Fibroblast of lung (primary cell): ENCODE measurements around the gene LNPEP. TPM values are rescaled to one million over a fixed set of nuclear protein-coding genes. Genes with fewer than 3 reads are reported as not detected.

ENCODE experiments used
- DNase-seq, 2 donors: peaks; one replicate each; pipeline versions ENCODE4 v3.0.0 to v3.0.0-alpha.2; 2010; ENCODE audit warnings: low read depth in 2 of 2
- H2AFZ ChIP-seq: 2 replicates; pipeline ENCODE4 v1.5.1; 2012; ENCODE audit warnings: low read length, control low read depth, inconsistent platforms
- H3K27ac ChIP-seq: 2 replicates; pipeline ENCODE4 v1.5.1; 2011; ENCODE audit warnings: low read length, control low read depth; ENCODE audit not compliant: insufficient read depth
- H3K27me3 ChIP-seq: 2 replicates; pipeline ENCODE4 v1.5.1; 2011; ENCODE audit warnings: mild to moderate bottlenecking, low read length; ENCODE audit not compliant: control insufficient read depth, insufficient read depth
- H3K36me3 ChIP-seq: 2 replicates; pipeline ENCODE4 v1.5.1; 2011; ENCODE audit warnings: low read length; ENCODE audit not compliant: control insufficient read depth, insufficient read depth
- H3K4me1 ChIP-seq: 2 replicates; pipeline ENCODE4 v1.5.1; 2011; ENCODE audit warnings: low read length; ENCODE audit not compliant: control insufficient read depth, insufficient read depth; ENCODE audit errors: extremely low read depth
- H3K4me2 ChIP-seq: 2 replicates; pipeline ENCODE4 v1.5.1; 2011; ENCODE audit warnings: low read length, control low read depth; ENCODE audit not compliant: insufficient read depth; ENCODE audit errors: extremely low read depth
- H3K4me3 ChIP-seq, 4 experiments: fragments of 200-600 bp in 1 of 4; sonication (generic) in 1 of 4; replicated peaks in 1 of 4; 2 replicates each; pipeline ENCODE4 v1.5.1; 2011 to 2016; ENCODE audit warnings: low read length in 4 of 4, low read depth in 3 of 4, mild to moderate bottlenecking in 3 of 4, control low read depth in 2 of 4, inconsistent platforms in 1 of 4, mixed read lengths in 1 of 4; ENCODE audit not compliant: insufficient read depth in 1 of 4; ENCODE audit errors: control extremely low read depth in 1 of 4
- H3K79me2 ChIP-seq: 2 replicates; pipeline ENCODE4 v1.5.1; 2012; ENCODE audit warnings: mild to moderate bottlenecking, low read length, inconsistent platforms; ENCODE audit not compliant: control insufficient read depth, insufficient read depth
- H3K9ac ChIP-seq: 2 replicates; pipeline ENCODE4 v1.5.1; 2011; ENCODE audit warnings: mild to moderate bottlenecking, low read length, control low read depth; ENCODE audit not compliant: insufficient read depth
- H3K9me3 ChIP-seq: 2 replicates; pipeline ENCODE4 v1.5.1; 2012; ENCODE audit warnings: low read depth, low read length; ENCODE audit not compliant: control insufficient read depth, insufficient read depth
- H4K20me1 ChIP-seq: 2 replicates; pipeline ENCODE4 v1.5.1; 2011; ENCODE audit warnings: low read length; ENCODE audit not compliant: control insufficient read depth, insufficient read depth; ENCODE audit errors: extremely low read depth
- EZH2 ChIP-seq: IDR thresholded peaks from 2 replicates; pipeline ENCODE4 v1.5.1; 2012; ENCODE audit warnings: low read length, control low read depth, mild to moderate bottlenecking; ENCODE audit errors: missing control alignments
- polyA plus RNA-seq, 2 donors: library from polyadenylated mRNA; depleted of rRNA in 1 of 2; stranded (reverse) in 1 of 2; unstranded in 1 of 2; fragments of >200 nt; gene quantifications; 2 replicates each; pipeline ENCODE4 v1.2.1, GENCODE V29; 2011 to 2012; ENCODE audit warnings: missing spikeins in 1 of 2
- total RNA-seq: library from RNA; depleted of rRNA; stranded (reverse); fragments of >200 nt; gene quantifications from 2 replicates; pipeline ENCODE4 v1.2.1, GENCODE V29; 2014
- TF ChIP-seq, protein P1 (sequence below), 2 donors: IDR thresholded peaks in 1 of 2; conservative IDR thresholded peaks in 1 of 2; 1 replicate in 1 of 2; 2 replicates in 1 of 2; pipeline ENCODE4 v1.5.1; 2011 to 2012; ENCODE audit warnings: low read length in 2 of 2, control low read depth in 1 of 2, inconsistent platforms in 1 of 2, low read depth in 1 of 2, mild to moderate bottlenecking in 1 of 2

LNPEP gene
- total and polyA plus RNA-seq, 2 donors (not counting 1 experiment from before 2014, with no cell fraction given) = 19.5 to 26.1 TPM

DNA sequence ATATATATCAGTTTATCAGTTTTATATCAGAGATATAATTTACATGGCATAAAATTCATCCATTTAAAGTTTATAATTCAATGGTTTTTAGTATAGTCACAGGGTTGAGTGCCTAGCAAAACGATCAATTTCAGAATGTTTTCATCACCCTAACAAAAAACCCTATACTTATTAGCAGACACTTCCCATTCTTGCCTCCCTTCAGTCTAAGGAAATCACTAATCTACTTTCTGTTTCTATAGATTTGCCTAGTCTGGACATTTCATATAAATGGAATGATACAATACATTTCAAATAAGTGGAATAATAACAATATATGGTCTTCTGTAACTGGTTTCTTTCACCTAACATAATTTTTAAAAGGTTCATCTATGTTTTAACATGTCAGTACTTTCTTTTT is 9.6 kb upstream of the LNPEP start:
- Histone ChIP-seq H3K36me3 (no peaks in the 10 kb centered on the region), H3K9ac (no peak overlapping the region), H4K20me1 (no peaks in the 10 kb centered on the region), H3K27ac (no peak overlapping the region), H3K4me2 (no peak overlapping the region), H3K27me3 (no peaks in the 10 kb centered on the region), H3K79me2 (no peaks in the 10 kb centered on the region), H3K4me3 (no peak overlapping the region), H3K4me1 (no peaks in the 10 kb centered on the region), H3K9me3 (no peaks in the 10 kb centered on the region), H2AFZ (no peak overlapping the region)
- no peak for TF ChIP-seq EZH2
- TF ChIP-seq, protein P1, sequence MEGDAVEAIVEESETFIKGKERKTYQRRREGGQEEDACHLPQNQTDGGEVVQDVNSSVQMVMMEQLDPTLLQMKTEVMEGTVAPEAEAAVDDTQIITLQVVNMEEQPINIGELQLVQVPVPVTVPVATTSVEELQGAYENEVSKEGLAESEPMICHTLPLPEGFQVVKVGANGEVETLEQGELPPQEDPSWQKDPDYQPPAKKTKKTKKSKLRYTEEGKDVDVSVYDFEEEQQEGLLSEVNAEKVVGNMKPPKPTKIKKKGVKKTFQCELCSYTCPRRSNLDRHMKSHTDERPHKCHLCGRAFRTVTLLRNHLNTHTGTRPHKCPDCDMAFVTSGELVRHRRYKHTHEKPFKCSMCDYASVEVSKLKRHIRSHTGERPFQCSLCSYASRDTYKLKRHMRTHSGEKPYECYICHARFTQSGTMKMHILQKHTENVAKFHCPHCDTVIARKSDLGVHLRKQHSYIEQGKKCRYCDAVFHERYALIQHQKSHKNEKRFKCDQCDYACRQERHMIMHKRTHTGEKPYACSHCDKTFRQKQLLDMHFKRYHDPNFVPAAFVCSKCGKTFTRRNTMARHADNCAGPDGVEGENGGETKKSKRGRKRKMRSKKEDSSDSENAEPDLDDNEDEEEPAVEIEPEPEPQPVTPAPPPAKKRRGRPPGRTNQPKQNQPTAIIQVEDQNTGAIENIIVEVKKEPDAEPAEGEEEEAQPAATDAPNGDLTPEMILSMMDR (conservative IDR thresholded peaks at IDR 0.05 in 1 of 2, IDR thresholded peaks at IDR 0.05 in 1 of 2; ENCODE audit: low read depth in 1 of 2, low read length in 2 of 2) = no peak
- no peak for DNase-seq

DNA sequence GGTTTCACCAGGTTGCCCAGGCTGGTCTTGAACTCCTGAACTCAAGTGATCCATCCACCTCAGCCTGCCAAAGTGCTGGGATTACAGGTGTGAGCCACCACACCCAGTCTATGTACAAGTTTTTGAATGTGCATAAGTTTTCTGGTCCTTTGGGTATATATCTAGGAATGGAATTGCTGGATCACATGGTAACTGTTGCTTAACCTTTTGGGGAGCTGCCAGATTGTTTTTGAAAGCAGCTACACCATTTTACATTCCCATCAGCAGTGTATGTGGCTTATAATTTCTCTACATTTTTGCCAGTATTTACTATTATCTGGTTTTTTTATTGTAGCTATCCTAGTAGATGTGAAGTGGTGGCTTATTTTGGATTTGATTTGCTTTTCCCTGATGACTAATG is 8.9 kb upstream of the LNPEP start:
- DNase-seq = peak in 1 of 2 donors; percentile 60
- Histone ChIP-seq H3K4me2 (no peak overlapping the region), H3K36me3 (no peaks in the 10 kb centered on the region), H2AFZ (no peak overlapping the region), H4K20me1 (no peaks in the 10 kb centered on the region), H3K9ac (no peak overlapping the region), H3K9me3 (no peaks in the 10 kb centered on the region), H3K27ac (no peak overlapping the region), H3K4me1 (no peaks in the 10 kb centered on the region), H3K4me3 (no peak overlapping the region), H3K79me2 (no peaks in the 10 kb centered on the region), H3K27me3 (no peaks in the 10 kb centered on the region)
- no peak for TF ChIP-seq EZH2
- TF ChIP-seq, protein P1 (conservative IDR thresholded peaks at IDR 0.05 in 1 of 2, IDR thresholded peaks at IDR 0.05 in 1 of 2; ENCODE audit: low read depth in 1 of 2, low read length in 2 of 2) = no peak

DNA sequence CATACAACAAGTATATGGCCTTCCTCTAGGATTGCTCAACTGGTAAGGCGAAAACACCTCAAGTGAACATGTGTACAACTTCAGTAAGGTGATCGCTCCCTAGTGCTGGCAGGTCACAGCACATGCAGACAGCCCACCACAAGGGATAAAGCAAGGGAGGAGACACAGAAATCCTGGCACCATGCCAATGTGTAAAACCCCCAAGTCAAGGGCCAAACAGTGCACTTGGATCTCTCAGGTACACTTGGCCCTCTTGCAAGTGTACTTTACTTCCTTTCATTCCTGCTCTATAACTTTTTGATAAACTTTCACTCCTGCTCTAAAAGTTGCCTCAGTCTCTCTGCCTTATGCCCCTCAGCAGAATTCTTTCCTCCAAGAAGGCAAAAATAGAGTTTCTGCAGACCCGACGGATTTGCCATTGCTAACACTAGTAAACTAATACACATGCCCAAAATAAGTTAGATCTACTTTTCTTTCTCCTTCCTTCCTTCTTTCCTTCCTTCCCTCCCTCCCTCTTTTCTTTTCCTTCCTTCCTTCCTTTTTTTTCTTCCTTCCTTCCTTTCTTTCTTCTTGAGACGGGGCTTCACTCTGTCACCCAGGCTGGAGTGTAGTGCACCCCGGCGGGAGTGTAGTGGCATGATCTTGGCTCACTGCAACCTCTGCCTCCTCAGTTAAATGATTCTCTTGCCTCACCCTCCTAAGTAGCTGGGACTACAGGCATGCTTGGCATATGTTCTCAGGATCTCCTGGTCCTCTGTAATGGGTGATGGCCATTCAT is 6.8 kb upstream of the LNPEP start:
- Histone ChIP-seq H3K27me3 (no peaks in the 10 kb centered on the region), H3K4me3 (no peak overlapping the region), H3K4me2 (no peak overlapping the region), H3K36me3 (no peaks in the 10 kb centered on the region), H2AFZ (no peak overlapping the region), H3K9me3 (no peaks in the 10 kb centered on the region), H3K4me1 (peaks cover 3% of the 10 kb centered on the region), H4K20me1 (no peaks in the 10 kb centered on the region), H3K27ac (no peak overlapping the region), H3K79me2 (no peaks in the 10 kb centered on the region), H3K9ac (no peak overlapping the region)
- TF ChIP-seq EZH2 = no peak
- TF ChIP-seq, protein P1 (conservative IDR thresholded peaks at IDR 0.05 in 1 of 2, IDR thresholded peaks at IDR 0.05 in 1 of 2; ENCODE audit: low read depth in 1 of 2, low read length in 2 of 2) = no peak
- no peak for DNase-seq
